Right lobe of liver (tissue), 6 donors: ENCODE results near the gene NPC1. TPM values are rescaled to one million over a fixed set of nuclear protein-coding genes. Genes with fewer than 3 reads are reported as not detected.

Experiments
- ATAC-seq, 4 donors: fragments of 200-7000 bp; cut with Tn5 transposase; one replicate each; pipeline ENCODE4 v1.9.1; 2020; ENCODE audit warnings: mild to moderate bottlenecking in 4 of 4, moderate library complexity in 4 of 4
- DNase-seq, 3 donors: peaks; one replicate each; pipeline ENCODE4 v3.0.0-alpha.2; 2020
- H3K27ac ChIP-seq, 3 donors: fragments of 200-600 bp; one replicate each; pipeline ENCODE4 v1.8.0; 2022
- H3K27me3 ChIP-seq, 2 donors: fragments of 200-600 bp; one replicate each; pipeline ENCODE4 v1.8.0; 2022
- H3K36me3 ChIP-seq, 4 donors: fragments of 200-600 bp; sonication (generic) in 1 of 4; one replicate each; pipeline versions ENCODE4 v1.5.1 to v1.8.0; 2017 to 2022; ENCODE audit warnings: control low read depth in 1 of 4
- H3K4me1 ChIP-seq, 4 donors: fragments of 200-600 bp; sonication (generic) in 1 of 4; one replicate each; pipeline versions ENCODE4 v1.5.1 to v1.8.0; 2017 to 2022; ENCODE audit warnings: control low read depth in 1 of 4
- H3K4me3 ChIP-seq, 3 donors: fragments of 200-600 bp; one replicate each; pipeline ENCODE4 v1.8.0; 2022
- H3K9me3 ChIP-seq, 4 donors: fragments of 200-600 bp; sonication (generic) in 1 of 4; one replicate each; pipeline versions ENCODE4 v1.5.1 to v1.8.0; 2017 to 2022; ENCODE audit warnings: control low read depth in 1 of 4
- CTCF ChIP-seq, 4 donors: fragments of 200-600 bp in 3 of 4; fragments of 450-650 bp in 1 of 4; IDR thresholded peaks; one replicate each; pipeline versions ENCODE4 v1.5.1 to v1.8.0; 2016 to 2022; ENCODE audit warnings: antibody characterized with exemption in 4 of 4, mild to moderate bottlenecking in 2 of 4
- POLR2A ChIP-seq: fragments of 450-650 bp; IDR thresholded peaks from one replicate; pipeline ENCODE4 v1.6.1; 2017; ENCODE audit warnings: antibody characterized with exemption, mild to moderate bottlenecking
- WGBS: methylation state at CpG from one replicate; pipeline ENCODE4 v1.1.6; 2018; ENCODE audit warnings: low coverage, low lambda C conversion rate; ENCODE audit not compliant: insufficient coverage; ENCODE audit errors: missing lambda C conversion rate; 5-methylcytosine and 5-hydroxymethylcytosine counted together
- intact Hi-C, 2 donors: fragments of 100-400 bp; cut with DNase I; formaldehyde crosslinking; loops; one replicate each; pipeline versions ENCODE4 v1.11.2 to v1.14.1; 2022
- total RNA-seq, 6 experiments: library from RNA; depleted of rRNA in 2 of 6; stranded (reverse); fragments of >200 nt in 2 of 6; fragmentation: NEBNext Ultra II Directional in 3 of 6; extraction: Animal tissue kit (Norgen Biotek cat#: 25700) in 3 of 6; gene quantifications; one replicate each; pipeline versions ENCODE4 v1.1.0 to v1.2.4, GENCODE V29; 2016 to 2023
- donor health status: DM: no; HTN: yes; CAD: no.
- donor health status: DM: no; HTN: no; CAD: no.
- donor health status: DM: no; HTN: no; CAD: no.
- donor health status: DM: no; HTN: yes; CAD: no.
- donor health status: DM: no; HTN: yes; CAD: no.

Gene NPC1
- total RNA-seq, 6 experiments from 2014 or later: 11.9 to 31.2 (median 20.0) TPM

DNA sequence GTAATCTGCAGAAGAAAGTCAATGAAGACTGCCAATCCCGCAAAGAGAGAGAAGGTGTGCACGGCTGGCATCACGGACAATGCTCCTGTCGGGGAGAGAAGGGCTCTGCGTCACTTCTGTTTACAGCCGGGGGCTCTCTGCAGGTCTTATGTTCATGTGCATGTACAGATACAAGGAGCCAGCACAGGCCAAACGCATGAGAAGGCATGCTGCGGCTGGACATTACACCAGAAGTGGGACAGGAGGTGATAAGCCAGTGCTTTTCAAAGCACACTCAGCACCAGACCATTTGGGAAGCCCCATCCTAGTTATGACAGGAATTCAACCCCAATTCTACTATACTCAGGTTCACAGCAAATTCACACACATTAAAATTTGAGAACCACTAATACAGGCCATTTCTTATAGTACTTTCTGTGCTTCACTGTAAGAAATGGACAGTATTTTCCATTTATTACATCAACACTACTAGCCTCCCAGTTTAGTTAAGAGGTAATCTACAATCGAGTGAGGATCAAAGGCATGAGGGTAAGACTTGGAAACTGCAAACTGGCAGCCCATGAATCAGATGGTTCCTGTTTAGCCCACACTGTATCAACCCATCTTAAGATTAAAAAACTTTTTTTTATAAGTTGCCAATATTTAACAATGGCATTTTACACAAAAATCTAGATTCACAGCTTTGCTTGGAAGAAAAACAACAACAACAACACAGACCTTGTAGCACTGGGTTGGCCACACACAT lies 44.8 kb downstream of the NPC1 start:
- no peak for TF ChIP-seq POLR2A
- DNase-seq: no peak
- Histone ChIP-seq H3K4me1 (peaks cover 0 to 37% (median 3%) of the 10 kb centered on the region in 4 donors), H3K9me3 (no peaks in the 10 kb centered on the region), H3K27ac (no peak overlapping the region), H3K4me3 (no peak overlapping the region), H3K27me3 (no peaks in the 10 kb centered on the region), H3K36me3 (peaks cover 1 to 70% (median 15%) of the 10 kb centered on the region in 4 donors)
- no peak for ATAC-seq
- intact Hi-C loops: no loop called here
- 76% methylated on average over 4 of the region's 9 CpGs for WGBS

- DNase-seq (no peak), ATAC-seq (peak in 3 of 4 donors; percentile 4 to 8 (median 7))
- H3K4me3 ChIP-seq: no peak overlapping the region
- H3K36me3 ChIP-seq: peaks cover 3 to 76% (median 20%) of the 10 kb centered on the region in 4 donors
- 32% methylated on average over 5 of the region's 5 CpGs for WGBS
- peaks cover 0 to 32% (median 3%) of the 10 kb centered on the region in 4 donors for H3K4me1 ChIP-seq
- intact Hi-C loops: no loop called here
- H3K27me3 ChIP-seq: no peaks in the 10 kb centered on the region
- H3K27ac ChIP-seq: no peak overlapping the region
- TF ChIP-seq POLR2A (no peak), CTCF (IDR thresholded peaks at IDR 0.05) (no peak)
- H3K9me3 ChIP-seq: no peaks in the 10 kb centered on the region
Observed at GRCh38 chr18:23540867-23541266, 45.4 kb downstream of the NPC1 start.

GRCh38 chr18:23539911-23540525 lies 46.3 kb downstream of the NPC1 start:
- DNase-seq (no peak), ATAC-seq (no peak)
- Histone ChIP-seq H3K4me3 (no peak overlapping the region), H3K27me3 (no peaks in the 10 kb centered on the region), H3K36me3 (peaks cover 3 to 83% (median 25%) of the 10 kb centered on the region in 4 donors), H3K27ac (peak overlapping the region in 2 of 3 donors; percentile 46 to 82), H3K4me1 (peaks cover 0 to 25% (median 0%) of the 10 kb centered on the region in 4 donors), H3K9me3 (no peaks in the 10 kb centered on the region)
- intact Hi-C loops: no loop called here
- 57% methylated on average over 4 of the region's 9 CpGs for WGBS
- no peak for TF ChIP-seq CTCF (IDR thresholded peaks at IDR 0.05)
- TF ChIP-seq POLR2A: no peak

DNA sequence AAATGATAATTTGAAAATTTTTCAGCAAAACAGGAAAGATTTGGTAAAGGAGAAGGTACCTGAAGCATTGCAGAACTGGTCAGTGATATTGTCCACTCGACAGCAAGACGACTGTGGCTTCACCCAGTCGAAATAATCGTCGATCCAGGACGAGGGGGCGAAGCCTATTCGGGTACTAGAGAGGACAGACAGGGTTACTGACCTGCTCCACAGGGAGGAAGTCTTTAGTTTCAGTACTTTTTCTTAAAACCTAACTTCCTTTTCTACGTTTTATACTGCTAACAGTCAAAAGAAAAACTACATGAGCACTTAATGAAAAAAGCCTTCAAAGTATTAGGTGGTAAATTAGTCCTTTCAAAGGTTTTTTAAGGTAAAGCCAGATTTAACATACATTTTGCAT lies 47.0 kb downstream of the NPC1 start:
- DNase-seq: no peak
- Histone ChIP-seq H3K36me3 (peaks cover 6 to 85% (median 27%) of the 10 kb centered on the region in 4 donors), H3K4me1 (peaks cover 0 to 21% (median 0%) of the 10 kb centered on the region in 4 donors), H3K27me3 (no peaks in the 10 kb centered on the region), H3K9me3 (no peaks in the 10 kb centered on the region), H3K4me3 (no peak overlapping the region), H3K27ac (peak overlapping the region; percentile 1 to 82 (median 22))
- 70% methylated on average over 9 of the region's 9 CpGs for WGBS
- TF ChIP-seq POLR2A: no peak
- no peak for TF ChIP-seq CTCF (IDR thresholded peaks at IDR 0.05)
- intact Hi-C loops: no loop called here
- no peak for ATAC-seq

GRCh38 chr18:23538870-23539269 lies 47.4 kb downstream of the NPC1 start:
- no peak for DNase-seq
- no peaks in the 10 kb centered on the region for H3K27me3 ChIP-seq
- no peak for TF ChIP-seq CTCF (IDR thresholded peaks at IDR 0.05)
- no peak for TF ChIP-seq POLR2A
- 43% methylated on average over 6 of the region's 6 CpGs for WGBS
- no peak overlapping the region for H3K4me3 ChIP-seq
- H3K27ac ChIP-seq: peak overlapping the region in 2 of 3 donors; percentile 11 to 82
- peaks cover 6 to 85% (median 29%) of the 10 kb centered on the region in 4 donors for H3K36me3 ChIP-seq
- peaks cover 0 to 21% (median 0%) of the 10 kb centered on the region in 4 donors for H3K4me1 ChIP-seq
- peak; percentile 44 to 64 (median 59) for ATAC-seq
- intact Hi-C loops: no loop called here
- H3K9me3 ChIP-seq: no peaks in the 10 kb centered on the region
